HS-5 (cell line): ENCODE results near the gene CTH.
"Not testable (repeated sequence)": the region's sequence is repeated elsewhere in the genome, so short reads cannot be mapped to it uniquely, and the experiment has no call there.

Experiments used
- DNase-seq: peaks from one replicate; pipeline ENCODE4 v3.0.0-alpha.2; 2012; ENCODE audit warnings: low read depth

CTH gene

DNA sequence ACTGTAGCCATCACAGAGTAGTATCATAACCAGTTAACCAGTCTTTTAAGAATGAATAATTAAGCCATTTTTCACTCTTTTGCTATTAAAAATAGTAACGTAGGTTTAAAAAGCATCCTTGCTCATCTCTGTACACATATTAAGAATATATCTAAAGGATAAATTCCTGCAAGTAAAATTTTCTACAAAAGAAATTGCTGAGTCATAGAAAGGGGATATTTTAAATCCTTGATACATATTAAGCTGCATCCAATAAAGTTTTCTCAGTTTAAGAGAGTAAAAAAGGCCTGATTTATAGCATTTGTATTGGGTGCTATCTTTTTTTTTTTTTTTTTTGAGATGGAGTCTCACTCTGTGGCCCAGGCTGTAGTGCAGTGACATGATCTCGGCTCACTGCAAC, 1.9 kb upstream of the CTH start:
- DNase-seq, result no peak

DNA sequence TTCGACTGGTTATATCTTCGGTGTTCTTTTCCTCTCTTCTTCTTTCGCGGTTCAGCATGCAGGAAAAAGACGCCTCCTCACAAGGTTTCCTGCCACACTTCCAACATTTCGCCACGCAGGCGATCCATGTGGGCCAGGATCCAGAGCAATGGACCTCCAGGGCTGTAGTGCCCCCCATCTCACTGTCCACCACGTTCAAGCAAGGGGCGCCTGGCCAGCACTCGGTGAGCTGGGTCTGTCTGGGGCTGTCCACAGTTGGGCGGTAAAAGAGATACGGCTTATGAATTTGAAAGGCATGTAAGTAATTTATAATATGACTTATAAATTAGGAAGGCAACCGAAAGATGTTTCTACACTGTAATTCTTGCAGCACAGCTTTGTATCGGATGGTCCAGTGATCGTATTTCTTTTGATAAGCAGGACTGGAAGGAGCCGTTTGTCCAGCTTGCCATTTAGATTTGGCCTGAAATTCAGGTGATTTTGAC, 334 bp downstream of the CTH start:
- no peak for DNase-seq

DNA sequence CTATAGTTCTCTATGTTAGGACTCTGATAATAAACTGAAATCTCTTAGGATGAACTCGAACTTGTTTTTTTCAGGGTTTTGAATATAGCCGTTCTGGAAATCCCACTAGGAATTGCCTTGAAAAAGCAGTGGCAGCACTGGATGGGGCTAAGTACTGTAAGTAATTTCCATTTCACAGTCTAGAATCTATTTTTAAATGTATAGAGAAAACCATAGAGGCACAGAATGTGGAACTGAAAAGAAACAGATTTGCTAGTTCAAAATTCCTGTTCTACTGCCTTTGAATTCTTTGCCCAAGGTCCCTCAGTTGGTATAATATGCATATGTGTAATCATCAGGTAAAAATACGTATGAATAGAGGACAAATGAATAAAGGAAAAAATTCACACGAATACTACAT, 4.8 kb downstream of the CTH start:
- DNase-seq, result no peak

DNA sequence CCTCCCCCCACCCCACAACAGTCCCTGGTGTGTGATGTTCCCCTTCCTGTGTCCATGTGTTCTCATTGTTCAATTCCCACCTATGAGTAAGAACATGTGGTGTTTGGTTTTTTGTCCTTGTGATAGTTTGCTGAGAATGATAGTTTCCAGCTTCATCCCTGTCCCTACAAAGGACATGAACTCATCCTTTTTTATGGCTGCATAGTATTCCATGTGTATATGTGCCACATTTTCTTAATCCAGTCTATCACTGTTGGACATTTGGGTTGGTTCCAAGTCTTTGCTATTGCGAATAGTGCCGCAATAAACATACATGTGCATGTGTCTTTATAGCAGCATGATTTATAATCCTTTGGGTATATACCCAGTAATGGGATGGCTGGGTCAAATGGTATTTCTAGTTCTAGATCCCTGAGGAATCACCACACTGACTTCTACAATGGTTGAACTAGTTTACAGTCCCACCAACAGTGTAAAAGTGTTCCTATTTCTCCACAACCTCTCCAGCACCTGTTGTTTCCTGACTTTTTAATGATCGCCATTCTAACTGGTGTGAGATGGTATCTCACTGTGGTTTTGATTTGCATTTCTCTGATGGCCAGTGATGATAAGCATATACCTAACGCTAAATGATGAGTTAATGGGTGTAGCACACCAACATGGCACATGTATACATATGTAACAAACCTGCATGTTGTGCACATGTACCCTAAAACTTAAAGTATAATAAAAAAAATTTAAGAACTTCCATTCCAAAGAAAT, 8.1 kb downstream of the CTH start:
- DNase-seq, result not testable (repeated sequence)

DNA sequence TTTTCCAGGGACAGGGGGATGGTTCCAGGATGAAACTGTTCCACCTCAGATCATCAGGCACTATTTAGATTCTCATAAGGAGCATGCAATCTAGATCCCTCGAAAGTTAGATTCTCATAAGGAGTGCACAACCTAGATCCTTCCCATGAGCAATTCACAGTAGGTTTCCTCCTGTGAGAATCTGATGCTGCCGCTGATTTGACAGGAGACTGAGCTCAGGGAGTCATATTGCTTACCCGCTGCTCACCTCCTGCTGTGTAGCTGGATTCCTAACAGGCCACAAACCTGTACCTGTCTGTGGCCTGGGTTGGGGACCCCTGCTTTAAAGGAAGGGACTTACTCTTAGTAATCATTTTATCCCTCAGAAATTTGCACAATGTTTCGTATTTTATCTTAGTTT, 9.3 kb downstream of the CTH start:
- DNase-seq, result no peak

DNA sequence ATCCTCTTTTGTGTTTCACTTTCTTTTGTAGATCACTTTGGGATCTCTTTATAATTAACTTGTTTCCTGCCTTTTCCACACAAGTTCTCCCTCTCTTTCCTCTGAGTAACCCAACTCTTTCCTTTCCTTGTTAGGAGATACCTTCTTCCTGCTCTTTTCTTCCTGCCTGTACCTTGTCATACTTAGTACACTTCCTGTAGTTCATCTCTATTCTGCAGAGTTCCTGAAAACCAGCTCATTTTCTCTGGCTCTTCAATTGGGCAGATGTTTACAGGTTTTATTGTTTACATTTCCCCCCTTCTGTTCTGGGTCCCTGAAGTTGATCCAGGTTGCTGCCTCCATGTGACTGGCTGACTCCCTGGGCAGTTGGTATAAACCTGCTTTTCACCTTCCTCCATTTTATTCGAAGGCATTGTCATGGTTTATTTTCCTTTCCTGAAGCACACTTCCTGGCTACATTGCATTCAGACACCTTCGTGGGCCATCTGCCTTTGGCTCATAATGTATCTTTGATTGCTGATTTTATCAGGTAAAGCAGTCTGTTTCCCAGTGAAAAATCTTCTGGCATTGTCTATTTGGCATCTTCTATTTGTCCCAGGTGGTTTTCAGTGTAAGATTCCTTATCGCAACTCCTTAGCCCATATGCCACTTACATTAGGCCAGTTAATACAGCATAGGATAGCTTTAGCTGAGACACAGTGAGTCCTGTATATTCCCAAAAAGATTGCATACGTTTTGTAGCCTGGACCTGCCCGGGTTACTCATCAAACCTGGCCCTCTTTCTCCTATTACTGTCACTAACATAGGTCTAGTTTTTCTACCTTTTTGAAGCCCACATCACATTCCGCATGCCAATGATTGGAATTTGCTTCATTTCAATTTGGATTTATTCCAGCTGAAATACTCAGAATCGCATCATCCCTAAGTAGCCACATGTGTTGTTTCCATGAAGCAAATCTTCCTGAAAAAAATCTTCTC, 15.4 kb downstream of the CTH start:
- no peak for DNase-seq

DNA sequence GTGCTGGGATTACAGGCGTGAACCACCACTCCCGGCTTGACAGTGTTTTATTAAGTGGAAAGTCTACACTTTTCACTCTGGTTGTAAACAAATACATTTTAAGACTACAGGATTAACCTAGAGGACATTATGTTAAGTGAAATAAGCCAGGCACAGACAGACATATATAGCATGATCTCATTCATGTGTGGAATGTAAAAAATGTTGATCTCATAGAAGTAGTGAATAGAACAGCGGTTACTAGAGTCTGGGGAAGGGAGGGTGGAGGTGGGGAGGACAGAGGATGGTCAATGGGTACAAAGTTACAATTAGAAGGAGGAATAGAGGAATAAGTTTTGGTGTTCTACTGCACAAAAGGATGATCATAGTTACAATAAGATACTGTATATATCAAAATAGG, 16.9 kb downstream of the CTH start:
- DNase-seq, result no peak

DNA sequence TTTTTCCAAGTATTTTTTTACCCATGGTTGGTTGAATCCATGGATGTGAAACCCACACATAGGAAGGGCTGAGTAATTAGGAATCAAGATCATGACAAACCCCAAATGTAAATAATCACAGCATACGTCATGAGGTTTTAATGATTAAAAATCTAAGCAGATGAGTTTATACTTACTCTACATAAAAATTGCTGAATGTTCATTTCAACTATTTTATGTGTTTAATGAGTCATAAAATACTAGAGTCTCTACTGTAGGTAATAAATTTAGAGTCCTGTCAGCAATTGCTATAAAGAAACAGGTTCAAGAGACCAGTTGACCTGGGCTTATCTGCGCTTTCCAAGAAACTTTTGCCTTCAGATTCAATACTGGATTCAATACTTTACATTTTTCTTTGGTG, 18.2 kb downstream of the CTH start:
- DNase-seq, result no peak

DNA sequence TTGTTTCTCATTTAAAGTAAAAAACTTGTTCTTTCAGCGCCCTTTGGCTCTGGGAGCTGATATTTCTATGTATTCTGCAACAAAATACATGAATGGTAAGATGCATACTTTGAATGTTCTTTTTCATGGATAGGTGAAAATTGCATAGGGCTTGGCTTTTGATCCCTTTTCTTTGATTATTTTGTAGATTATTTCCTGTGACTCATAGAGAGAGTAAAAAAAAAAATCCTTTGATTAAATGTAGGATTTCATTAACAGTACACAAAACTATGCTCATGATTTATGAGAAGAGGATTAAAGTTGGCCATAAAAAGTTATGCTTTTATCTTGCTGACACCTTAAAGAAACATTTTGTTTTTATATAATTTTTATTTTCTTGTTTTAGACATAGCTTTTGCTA, 18.7 kb downstream of the CTH start:
- DNase-seq, result no peak

DNA sequence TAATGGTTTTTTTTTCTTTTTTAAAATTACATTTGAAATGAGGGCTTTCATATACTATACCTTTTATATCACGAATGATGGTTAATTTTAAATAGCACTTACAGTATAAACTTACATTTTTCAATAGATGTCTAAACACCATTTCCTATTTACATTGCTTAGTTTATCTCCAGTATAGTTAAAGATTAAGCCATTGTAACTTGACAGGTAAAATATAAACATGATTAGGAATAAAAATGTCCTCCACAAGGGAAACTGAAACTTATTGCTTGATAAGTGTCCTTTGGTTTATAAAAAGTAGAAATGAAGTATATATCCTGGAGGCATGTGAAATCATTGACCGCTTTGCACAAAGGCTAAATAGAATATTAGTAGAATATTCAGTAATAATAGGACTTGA, 20.2 kb downstream of the CTH start:
- DNase-seq, result no peak

DNA sequence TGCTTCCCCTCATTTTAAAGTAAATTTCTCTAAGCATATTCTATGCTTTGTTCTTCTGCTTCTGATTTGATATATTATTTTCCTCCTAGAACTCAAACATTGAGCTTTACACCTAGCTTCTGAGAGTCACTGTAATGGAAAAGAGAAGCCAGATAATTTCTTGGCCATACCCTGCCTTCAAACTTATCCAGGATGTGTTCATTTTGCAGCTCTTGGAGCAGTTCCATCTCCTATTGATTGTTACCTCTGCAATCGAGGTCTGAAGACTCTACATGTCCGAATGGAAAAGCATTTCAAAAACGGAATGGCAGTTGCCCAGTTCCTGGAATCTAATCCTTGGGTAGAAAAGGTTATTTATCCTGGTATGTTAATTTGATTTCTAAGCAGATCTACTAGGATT, 20.8 kb downstream of the CTH start:
- no peak for DNase-seq

DNA sequence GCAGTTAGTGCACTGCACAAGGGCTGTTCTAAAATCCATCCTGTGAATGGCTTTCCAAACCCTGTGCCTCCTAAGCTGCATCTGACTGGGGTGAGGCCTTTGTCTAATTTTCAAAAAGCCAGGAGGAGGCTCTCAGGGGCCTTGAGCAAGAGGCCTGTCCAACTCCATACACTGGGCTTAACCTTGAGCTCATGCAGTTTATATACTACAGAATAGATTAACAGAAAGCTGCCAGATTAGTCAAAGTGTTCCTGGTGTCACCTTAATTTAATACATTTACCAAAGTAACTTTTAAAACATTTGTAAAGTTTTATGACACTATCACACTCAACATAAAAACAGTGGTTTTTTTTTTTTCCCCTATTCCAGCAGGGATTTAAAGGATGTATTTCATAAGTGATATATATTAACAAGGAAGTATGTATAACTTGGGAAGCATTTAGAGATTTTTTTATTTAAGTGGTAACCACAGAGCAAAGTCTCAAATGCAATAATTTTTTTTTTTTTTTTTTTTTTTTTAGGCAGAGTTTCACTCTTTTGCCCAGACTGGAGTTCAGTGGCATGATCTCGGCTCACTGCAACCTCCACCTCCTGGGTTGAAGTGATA, 23.3 kb downstream of the CTH start:
- DNase-seq, result no peak

DNA sequence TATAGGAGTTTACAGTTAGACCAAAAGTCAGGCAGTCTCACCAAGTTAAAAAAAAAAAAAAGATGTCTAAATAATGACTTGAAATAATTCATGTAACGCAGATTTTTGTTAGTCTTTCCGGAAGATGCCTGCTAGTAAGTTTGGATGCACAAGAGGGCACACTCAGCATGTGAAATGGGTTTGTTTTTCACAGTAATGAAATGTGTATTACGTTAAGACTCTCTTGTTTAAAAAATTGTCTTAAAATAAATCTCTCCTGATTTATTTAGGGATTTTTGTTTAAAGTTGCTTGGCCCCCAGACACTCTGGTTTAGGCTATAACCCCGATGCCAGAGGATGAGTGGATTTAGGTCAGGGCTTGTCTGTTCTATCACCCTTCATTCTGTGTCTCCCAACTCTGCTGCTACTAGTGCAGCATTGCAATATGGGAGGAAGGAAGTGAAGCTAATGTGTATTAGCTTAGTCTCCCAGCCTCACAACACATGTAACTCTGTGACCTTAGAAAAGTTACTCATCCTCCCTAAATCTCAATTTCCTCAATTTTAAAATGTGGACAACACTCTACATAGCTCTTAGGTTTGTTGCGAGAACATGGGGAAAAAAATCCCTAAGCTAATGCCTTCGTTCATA, 25.7 kb downstream of the CTH start:
- no peak for DNase-seq

DNA sequence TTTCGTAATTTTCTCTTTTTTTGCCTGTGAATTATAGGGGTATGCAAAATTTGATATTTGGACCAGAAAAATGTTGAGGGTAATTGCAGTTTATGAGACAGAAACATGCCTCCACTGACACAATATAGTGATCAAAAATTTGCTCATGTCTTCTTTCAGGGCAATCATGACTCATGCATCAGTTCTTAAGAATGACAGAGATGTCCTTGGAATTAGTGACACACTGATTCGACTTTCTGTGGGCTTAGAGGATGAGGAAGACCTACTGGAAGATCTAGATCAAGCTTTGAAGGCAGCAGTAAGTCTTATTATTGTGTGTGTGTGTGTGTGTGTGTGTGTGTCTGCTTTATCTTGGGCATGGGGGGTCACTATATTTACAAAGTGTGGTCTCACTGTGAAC, 27.5 kb downstream of the CTH start:
- no peak for DNase-seq

DNA sequence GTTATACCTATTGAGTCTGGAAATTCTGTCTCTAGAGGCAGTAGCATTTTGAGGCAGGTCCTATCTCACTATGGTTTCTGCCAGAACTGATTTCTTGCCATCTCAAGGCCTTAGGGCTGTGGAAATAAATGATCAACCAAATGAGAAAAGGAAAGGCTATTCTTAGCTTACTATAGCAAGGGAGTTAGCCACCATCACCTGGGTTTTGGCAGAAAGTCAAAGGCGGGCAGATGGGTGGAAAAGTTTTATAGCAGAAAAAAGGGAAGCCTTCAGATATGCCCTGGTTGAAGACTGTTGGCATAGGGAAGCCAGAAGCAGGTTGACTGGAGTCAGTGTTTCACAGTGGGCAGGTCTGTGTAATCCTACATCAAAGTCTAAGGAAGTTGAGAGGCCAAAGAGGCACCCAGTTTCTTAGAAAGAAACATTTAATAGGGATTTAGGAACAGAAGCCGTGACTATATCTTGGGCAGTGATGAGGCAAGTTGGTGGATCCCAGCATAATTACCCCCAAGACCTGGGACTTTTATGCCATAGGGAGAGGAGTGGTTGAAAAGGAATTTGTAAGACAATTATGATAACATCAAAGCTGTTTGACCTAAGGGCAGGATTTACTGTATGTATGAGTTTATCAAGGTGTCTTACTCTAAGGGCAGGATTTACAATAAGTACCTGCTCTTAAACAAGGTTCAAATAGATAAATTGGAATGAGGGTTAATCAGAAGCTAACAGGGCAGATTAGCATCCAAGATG, 29.7 kb downstream of the CTH start:
- DNase-seq, result no peak

DNA sequence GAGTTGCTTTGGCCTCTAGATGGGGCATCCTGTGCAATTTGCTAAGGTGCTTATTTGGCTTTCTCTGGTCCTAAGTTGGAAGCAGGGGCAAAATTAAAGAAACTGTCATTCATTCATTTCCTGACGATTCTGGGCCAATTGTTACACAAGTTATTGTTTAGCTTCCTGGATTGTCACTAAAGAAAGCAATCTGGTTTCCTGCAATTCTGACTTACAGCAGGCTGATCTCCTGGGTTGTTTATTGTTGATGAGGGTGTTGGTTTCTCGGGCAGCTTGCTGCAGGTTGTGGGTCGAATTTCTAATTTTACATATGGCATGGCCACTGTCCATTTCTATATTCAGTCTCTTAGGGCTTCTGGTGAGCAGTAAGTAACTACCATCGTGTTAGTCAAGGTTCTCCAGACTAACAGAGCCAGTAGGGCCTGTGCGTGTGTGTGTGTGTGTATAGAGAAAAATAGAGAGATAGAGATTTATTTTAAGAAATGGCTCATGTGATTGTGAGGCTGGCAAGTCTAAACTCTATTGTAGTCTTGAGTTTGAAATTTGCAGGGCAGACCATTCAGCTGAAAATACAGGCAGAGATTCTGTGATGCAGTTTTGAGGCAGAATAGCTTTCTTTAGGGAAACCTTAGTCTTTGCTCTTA, 30.4 kb downstream of the CTH start:
- DNase-seq, result no peak

DNA sequence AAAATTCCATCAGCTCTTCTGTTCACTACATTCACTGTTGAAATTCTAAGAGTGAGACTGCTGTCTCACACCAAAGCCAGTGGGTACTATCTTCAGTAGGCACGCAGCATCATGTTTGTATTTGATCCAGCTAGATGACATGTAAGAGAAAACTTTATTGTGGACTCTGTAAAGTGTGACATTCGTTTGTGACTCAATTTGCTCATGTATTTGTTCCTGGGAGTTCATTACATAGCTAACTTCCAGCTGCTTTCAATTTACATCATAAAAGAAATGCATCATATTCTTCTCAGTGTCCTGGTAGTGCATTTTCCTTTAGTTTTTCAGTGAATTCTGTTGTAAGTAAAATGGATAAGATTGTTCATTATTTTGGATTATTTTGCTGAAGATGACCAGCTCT, 31.4 kb downstream of the CTH start:
- no peak for DNase-seq

DNA sequence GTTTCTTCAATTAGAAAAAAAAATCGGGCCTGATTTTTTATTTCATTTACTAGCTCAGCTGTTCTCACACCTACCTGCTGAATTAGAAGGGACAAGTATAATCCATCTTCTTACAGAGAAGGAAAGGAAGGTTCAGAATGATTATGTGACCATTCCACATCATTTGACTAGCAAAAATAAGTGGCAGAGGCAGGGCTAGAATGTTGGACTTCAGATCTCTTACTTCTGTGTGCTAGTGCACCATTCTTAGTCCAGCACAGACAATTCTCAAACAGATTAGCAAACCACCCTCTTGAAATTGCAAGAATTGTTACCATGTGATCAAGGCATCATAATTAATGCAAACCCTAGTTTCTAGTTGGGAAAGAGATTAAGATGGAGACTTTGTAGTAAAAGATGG, 32.7 kb downstream of the CTH start:
- no peak for DNase-seq

DNA sequence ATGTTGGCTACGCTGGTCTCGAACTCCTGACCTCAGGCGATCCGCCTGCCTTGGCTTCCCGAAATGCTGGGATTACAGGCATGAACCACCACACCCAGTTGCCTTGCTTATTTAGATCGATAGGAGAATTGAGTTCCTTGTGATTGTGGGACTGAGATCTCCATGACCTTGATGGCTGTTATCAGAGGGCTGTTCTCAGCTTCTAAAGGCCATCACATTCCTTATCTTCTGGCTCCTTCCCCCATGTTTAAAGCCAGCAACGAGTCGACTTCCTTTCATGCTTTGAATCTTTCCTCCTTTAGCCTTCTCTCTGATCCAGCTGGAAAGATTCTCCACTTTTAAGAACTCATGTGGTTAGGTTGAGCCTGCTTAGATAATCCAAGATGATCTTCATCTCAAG, 38.0 kb downstream of the CTH start:
- DNase-seq, result no peak

DNA sequence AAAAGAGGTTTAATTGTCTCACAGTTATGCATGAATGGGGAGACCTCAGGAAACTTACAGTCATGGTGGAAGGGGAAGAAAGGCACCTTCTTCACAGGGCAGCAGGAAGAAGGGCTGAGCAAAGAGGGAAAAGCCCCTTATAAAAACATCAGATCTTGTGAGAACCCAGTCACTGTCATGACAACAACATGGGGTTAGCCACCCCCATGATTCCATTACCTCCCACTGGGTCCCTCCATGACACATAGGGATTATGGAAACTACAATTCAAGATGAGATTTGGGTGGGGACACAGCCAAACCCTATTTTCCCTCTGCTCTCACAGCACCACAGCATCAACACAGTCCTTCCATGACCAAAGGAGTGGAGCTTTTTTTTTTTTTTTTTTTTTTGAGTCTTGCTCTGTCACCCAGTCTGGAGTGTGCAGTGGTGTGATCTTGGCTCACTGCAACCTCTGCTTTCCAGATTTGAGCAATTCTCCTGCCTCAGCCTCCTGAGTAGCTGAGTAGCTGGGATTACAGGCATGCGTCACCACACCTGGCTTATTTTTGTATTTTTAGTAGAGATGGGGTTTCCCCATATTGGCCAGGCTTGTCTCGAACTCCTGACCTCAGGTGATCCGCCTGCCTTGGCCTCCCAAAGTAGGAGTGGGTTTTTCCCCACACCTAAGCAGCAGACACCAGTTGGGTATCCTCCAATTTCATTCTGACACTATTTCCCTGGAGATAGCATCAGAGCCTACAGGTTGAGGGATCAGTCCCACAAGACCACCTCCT, 41.3 kb downstream of the CTH start:
- DNase-seq, result not testable (repeated sequence)
